Adrenal gland (tissue), 5 donors: ENCODE data around the gene PCDH9.

ENCODE experiments used
- CTCF ChIP-seq, 6 experiments: fragments of 450-650 bp in 4 of 6; fragments of 200-600 bp in 2 of 6; sonication (generic) in 1 of 6; IDR thresholded peaks; 1 replicate in 5 of 6; 2 replicates in 1 of 6; pipeline versions ENCODE4 v1.5.1 to v1.8.0; 2016 to 2021; ENCODE audit warnings: antibody characterized with exemption in 6 of 6, mild to moderate bottlenecking in 2 of 6, moderate library complexity in 1 of 6
- POLR2A ChIP-seq, 2 donors: fragments of 450-650 bp; IDR thresholded peaks; one replicate each; pipeline ENCODE4 v1.6.1; 2017; ENCODE audit warnings: antibody characterized with exemption in 2 of 2, mild to moderate bottlenecking in 2 of 2, moderate library complexity in 1 of 2
- donor health status: DM: no; HTN: no; CAD: no.

GRCh38 chr13:67043901-67044300 lies 186.2 kb downstream of the PCDH9 start:
- TF ChIP-seq CTCF (IDR thresholded peaks at IDR 0.05) = no peak
- TF ChIP-seq POLR2A (IDR thresholded peaks at IDR 0.05) = no peak
